Esophagus muscularis mucosa (tissue), 4 donors: ENCODE data around the gene IL31. TPM values are rescaled to one million over a fixed set of nuclear protein-coding genes. Genes with fewer than 3 reads are reported as not detected.

Experiments used
- DNase-seq: peaks from one replicate; pipeline ENCODE4 v3.0.0-alpha.2; 2017; ENCODE audit errors: extremely low spot score
- H3K27ac ChIP-seq, 4 donors: fragments of 200-600 bp; sonication (generic); replicated peaks in 1 of 4; 1 replicate in 3 of 4; 2 replicates in 1 of 4; pipeline ENCODE4 v1.5.1; 2016 to 2019; ENCODE audit warnings: mild to moderate bottlenecking in 1 of 4
- H3K27me3 ChIP-seq, 4 donors: fragments of 200-600 bp; sonication (generic); one replicate each; pipeline versions ENCODE4 v1.5.1 to v1.6.0; 2016 to 2019
- H3K36me3 ChIP-seq, 4 donors: fragments of 200-600 bp; sonication (generic); one replicate each; pipeline ENCODE4 v1.5.1; 2016 to 2019
- H3K4me1 ChIP-seq, 4 donors: fragments of 200-600 bp; sonication (generic); one replicate each; pipeline ENCODE4 v1.5.1; 2016 to 2019
- H3K4me3 ChIP-seq, 4 donors: fragments of 200-600 bp; sonication (generic); 1 replicate in 2 of 4; 2 replicates in 2 of 4; pipeline ENCODE4 v1.5.1; 2016 to 2019; ENCODE audit warnings: mild to moderate bottlenecking in 4 of 4, moderate library complexity in 1 of 4
- H3K9me3 ChIP-seq, 4 donors: fragments of 200-600 bp; sonication (generic); 1 replicate in 3 of 4; 2 replicates in 1 of 4; pipeline ENCODE4 v1.5.1; 2016 to 2019
- CTCF ChIP-seq, 3 experiments: fragments of 200-600 bp in 2 of 3; fragments of 450-650 bp in 1 of 3; sonication (generic) in 2 of 3; IDR thresholded peaks; one replicate each; pipeline ENCODE4 v1.5.1; 2017 to 2019; ENCODE audit warnings: antibody characterized with exemption in 3 of 3, mild to moderate bottlenecking in 2 of 3, moderate library complexity in 1 of 3
- EP300 ChIP-seq: sonication (generic); formaldehyde crosslinking; IDR thresholded peaks from one replicate; pipeline ENCODE4 v1.6.1; 2017; ENCODE audit warnings: antibody characterized with exemption
- POLR2A ChIP-seq: fragments of 450-650 bp; IDR thresholded peaks from one replicate; pipeline ENCODE4 v1.6.1; 2017; ENCODE audit warnings: antibody characterized with exemption, moderate library complexity, mild to moderate bottlenecking, low read depth
- POLR2AphosphoS5 ChIP-seq, 2 donors: sonication (generic); formaldehyde crosslinking; IDR thresholded peaks; one replicate each; pipeline ENCODE4 v1.6.1; 2017; ENCODE audit warnings: antibody characterized with exemption in 2 of 2
- WGBS: methylation state at CpG from one replicate; pipeline ENCODE4 v1.1.5; 2018; 5-methylcytosine and 5-hydroxymethylcytosine counted together
- intact Hi-C: fragments of 100-400 bp; cut with DNase I; formaldehyde crosslinking; loops from one replicate; pipeline ENCODE4 v1.15.1; 2023
- total RNA-seq, 4 donors: library from RNA; depleted of rRNA; stranded (reverse); fragments of >200 nt; gene quantifications; one replicate each; pipeline versions ENCODE4 v1.1.0 to v1.2.1, GENCODE V29; 2016

Gene IL31
- total RNA-seq, 4 donors from 2014 or later, result not detected

DNA sequence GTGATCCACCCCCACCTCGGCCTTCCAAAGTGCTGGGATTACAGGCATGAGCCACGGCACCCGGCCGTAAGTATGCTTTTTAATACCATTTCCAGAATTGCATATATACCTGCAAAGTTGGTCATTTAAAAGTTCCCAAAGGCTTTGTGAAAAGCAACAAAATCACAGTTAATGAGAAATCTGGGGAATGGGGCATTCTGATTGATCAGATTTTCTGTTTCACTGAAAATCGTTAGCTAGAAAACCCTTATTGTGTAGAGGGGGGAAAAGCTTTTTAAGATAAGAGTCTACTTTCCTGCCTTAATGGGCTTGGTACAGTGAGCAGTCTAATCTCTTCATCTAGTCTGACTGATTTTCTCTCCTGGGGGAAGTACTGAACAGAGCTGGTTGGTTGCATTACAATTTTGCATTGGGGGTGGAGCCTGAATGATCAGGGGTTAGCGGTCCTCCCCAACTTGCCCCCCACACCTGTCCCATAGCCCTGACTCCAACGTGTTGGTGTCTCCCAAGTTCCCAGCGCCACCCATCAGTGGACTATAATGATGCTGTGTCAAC lies 23.8 kb downstream of the IL31 start:
- Histone ChIP-seq H3K27me3 (no peaks in the 10 kb centered on the region), H3K36me3 (peaks cover 0 to 9% (median 0%) of the 10 kb centered on the region in 4 donors), H3K4me1 (peaks cover 0 to 12% (median 6%) of the 10 kb centered on the region in 4 donors), H3K4me3 (no peak overlapping the region), H3K27ac (no peak overlapping the region), H3K9me3 (no peaks in the 10 kb centered on the region)
- no peak for DNase-seq
- intact Hi-C loops, result no loop called here
- no peak for TF ChIP-seq POLR2A
- WGBS, result 79% methylated on average over 8 of the region's 8 CpGs

DNA sequence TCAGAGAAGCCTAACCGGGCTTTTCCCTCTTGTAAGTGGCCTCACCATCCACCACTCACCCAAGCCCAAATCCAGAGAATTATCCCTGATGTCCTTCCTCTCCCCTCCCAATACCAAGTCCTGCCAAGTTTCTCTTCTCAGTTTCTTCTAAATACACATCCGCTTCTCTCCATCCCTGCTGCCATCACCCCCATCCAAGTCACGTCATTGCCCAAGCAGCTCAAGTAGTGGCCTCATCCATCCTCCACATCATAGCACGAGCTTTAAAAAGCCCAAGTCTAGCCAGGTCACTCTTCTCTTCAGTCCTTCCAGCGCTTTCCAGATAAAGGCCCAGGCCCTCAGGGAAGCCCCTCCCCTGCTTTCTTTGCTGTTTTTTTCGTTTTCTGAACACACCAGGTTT lies 25.4 kb downstream of the IL31 start:
- Histone ChIP-seq H3K4me1 (peaks cover 0 to 12% (median 6%) of the 10 kb centered on the region in 4 donors), H3K27me3 (no peaks in the 10 kb centered on the region), H3K9me3 (no peaks in the 10 kb centered on the region), H3K36me3 (peaks cover 4 to 24% (median 9%) of the 10 kb centered on the region in 4 donors), H3K27ac (no peak overlapping the region), H3K4me3 (no peak overlapping the region)
- WGBS, result 44% methylated on average over 6 of the region's 6 CpGs
- intact Hi-C loops, result no loop called here
- TF ChIP-seq EP300, result no peak
- TF ChIP-seq POLR2AphosphoS5 (IDR thresholded peaks at IDR 0.05), result no peak
- TF ChIP-seq CTCF (IDR thresholded peaks at IDR 0.05), result no peak
- TF ChIP-seq POLR2A, result no peak
- DNase-seq, result no peak

- WGBS, result 84% methylated on average over 17 of the region's 21 CpGs
- no peak for DNase-seq
- Histone ChIP-seq H3K36me3 (peaks cover 13 to 33% (median 19%) of the 10 kb centered on the region in 4 donors), H3K4me3 (no peak overlapping the region), H3K9me3 (no peaks in the 10 kb centered on the region), H3K27ac (no peak overlapping the region), H3K4me1 (peaks cover 0 to 12% (median 6%) of the 10 kb centered on the region in 4 donors), H3K27me3 (no peaks in the 10 kb centered on the region)
- TF ChIP-seq POLR2AphosphoS5 (IDR thresholded peaks at IDR 0.05), result no peak
- no peak for TF ChIP-seq POLR2A
- TF ChIP-seq EP300, result no peak
- TF ChIP-seq CTCF (IDR thresholded peaks at IDR 0.05), result no peak
- intact Hi-C loops, result no loop called here
Observed at GRCh38 chr12:122147514-122148290, 26.3 kb downstream of the IL31 start.

GRCh38 chr12:122145505-122146330 lies 28.3 kb downstream of the IL31 start:
- Histone ChIP-seq H3K36me3 (peaks cover 32 to 53% (median 38%) of the 10 kb centered on the region in 4 donors), H3K4me1 (peaks cover 0 to 12% (median 6%) of the 10 kb centered on the region in 4 donors), H3K4me3 (no peak overlapping the region), H3K9me3 (no peaks in the 10 kb centered on the region), H3K27me3 (no peaks in the 10 kb centered on the region), H3K27ac (no peak overlapping the region)
- WGBS, result 87% methylated on average over 16 of the region's 23 CpGs
- no peak for TF ChIP-seq CTCF (IDR thresholded peaks at IDR 0.05)
- no peak for TF ChIP-seq POLR2A
- no peak for TF ChIP-seq POLR2AphosphoS5 (IDR thresholded peaks at IDR 0.05)
- no peak for TF ChIP-seq EP300
- DNase-seq, result no peak
- intact Hi-C loops, result no loop called here

GRCh38 chr12:122144885-122145284 lies 29.1 kb downstream of the IL31 start:
- intact Hi-C loops, result no loop called here
- H3K4me1 ChIP-seq, result peaks cover 0 to 12% (median 6%) of the 10 kb centered on the region in 4 donors
- DNase-seq, result no peak
- TF ChIP-seq POLR2A (no peak), EP300 (no peak), CTCF (IDR thresholded peaks at IDR 0.05) (no peak), POLR2AphosphoS5 (IDR thresholded peaks at IDR 0.05) (no peak)
- WGBS, result 91% methylated on average over 12 of the region's 12 CpGs
- no peaks in the 10 kb centered on the region for H3K9me3 ChIP-seq
- H3K36me3 ChIP-seq, result peaks cover 37 to 62% (median 47%) of the 10 kb centered on the region in 4 donors
- H3K27ac ChIP-seq, result no peak overlapping the region
- H3K27me3 ChIP-seq, result no peaks in the 10 kb centered on the region
- no peak overlapping the region for H3K4me3 ChIP-seq
